ENCODE results near the gene GJA9. TPM values are rescaled to one million over a fixed set of nuclear protein-coding genes. Genes with fewer than 3 reads are reported as not detected.

GJA9 gene
- total and polyA plus RNA-seq, 2 donors (not counting 1 experiment from before 2014, with no cell fraction given): under 0.01 TPM; not detected in 1

DNA sequence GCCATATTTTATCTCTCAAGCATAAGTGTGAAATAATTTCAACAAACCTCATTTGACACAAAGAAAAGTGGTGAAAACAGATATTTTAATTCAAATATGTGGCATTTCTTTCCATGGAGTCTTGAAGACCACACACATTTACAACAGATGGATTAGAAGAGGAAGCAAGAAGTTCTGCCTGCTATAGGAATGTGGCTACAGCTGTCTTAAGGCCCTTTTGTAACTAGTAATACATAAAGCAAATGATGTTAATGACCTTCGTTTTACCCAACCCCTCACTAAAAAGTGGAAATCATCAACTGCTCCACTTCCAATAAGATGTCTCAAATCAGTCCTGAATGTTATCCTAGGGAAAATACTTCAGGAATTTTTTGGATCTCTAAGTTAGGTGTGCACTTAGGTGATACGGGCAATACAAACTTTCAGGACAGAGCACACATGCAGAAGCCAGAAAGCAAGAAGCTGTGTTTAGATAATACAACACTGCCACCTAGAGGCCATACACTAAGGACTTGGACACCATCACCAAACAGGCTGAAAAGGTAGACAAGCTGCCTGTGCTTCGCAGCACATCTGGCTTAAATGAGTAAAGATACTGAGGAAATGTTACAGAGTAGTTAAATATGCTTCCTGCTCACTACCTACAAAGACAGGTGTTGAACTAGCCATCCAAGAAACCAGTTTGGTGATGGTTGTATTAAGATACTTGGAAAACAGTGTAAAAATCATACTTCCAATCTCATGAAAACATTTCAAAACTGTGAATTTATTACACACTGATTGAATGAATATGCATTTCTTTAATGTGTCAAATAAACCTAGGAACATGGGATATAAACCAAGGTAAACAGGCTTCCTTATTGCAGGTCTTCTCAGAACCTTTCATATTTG lies 46.2 kb downstream of the GJA9 start:
- Histone ChIP-seq H3K36me3 (ENCODE audit: control insufficient read depth, insufficient read depth, low read length) (no peaks in the 10 kb centered on the region), H4K20me1 (ENCODE audit: control insufficient read depth, extremely low read depth, insufficient read depth, low read length) (no peaks in the 10 kb centered on the region), H3K27ac (ENCODE audit: insufficient read depth, low read length) (no peak overlapping the region), H3K4me3 (replicated peaks in 1 of 4; ENCODE audit: control extremely low read depth in 1 of 4, insufficient read depth in 1 of 4, low read depth in 3 of 4, low read length in 4 of 4) (no peak overlapping the region), H2AFZ (ENCODE audit: low read length) (no peak overlapping the region), H3K4me2 (ENCODE audit: extremely low read depth, insufficient read depth, low read length) (no peak overlapping the region), H3K79me2 (ENCODE audit: control insufficient read depth, insufficient read depth, low read length) (no peaks in the 10 kb centered on the region), H3K9ac (ENCODE audit: insufficient read depth, low read length) (no peak overlapping the region), H3K27me3 (ENCODE audit: control insufficient read depth, insufficient read depth, low read length) (peaks cover 1% of the 10 kb centered on the region), H3K9me3 (ENCODE audit: control insufficient read depth, insufficient read depth, low read depth, low read length) (no peaks in the 10 kb centered on the region), H3K4me1 (ENCODE audit: control insufficient read depth, extremely low read depth, insufficient read depth, low read length) (no peaks in the 10 kb centered on the region)
- TF ChIP-seq, protein P1, sequence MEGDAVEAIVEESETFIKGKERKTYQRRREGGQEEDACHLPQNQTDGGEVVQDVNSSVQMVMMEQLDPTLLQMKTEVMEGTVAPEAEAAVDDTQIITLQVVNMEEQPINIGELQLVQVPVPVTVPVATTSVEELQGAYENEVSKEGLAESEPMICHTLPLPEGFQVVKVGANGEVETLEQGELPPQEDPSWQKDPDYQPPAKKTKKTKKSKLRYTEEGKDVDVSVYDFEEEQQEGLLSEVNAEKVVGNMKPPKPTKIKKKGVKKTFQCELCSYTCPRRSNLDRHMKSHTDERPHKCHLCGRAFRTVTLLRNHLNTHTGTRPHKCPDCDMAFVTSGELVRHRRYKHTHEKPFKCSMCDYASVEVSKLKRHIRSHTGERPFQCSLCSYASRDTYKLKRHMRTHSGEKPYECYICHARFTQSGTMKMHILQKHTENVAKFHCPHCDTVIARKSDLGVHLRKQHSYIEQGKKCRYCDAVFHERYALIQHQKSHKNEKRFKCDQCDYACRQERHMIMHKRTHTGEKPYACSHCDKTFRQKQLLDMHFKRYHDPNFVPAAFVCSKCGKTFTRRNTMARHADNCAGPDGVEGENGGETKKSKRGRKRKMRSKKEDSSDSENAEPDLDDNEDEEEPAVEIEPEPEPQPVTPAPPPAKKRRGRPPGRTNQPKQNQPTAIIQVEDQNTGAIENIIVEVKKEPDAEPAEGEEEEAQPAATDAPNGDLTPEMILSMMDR (conservative IDR thresholded peaks at IDR 0.05 in 1 of 2, IDR thresholded peaks at IDR 0.05 in 1 of 2; ENCODE audit: low read depth in 1 of 2, low read length in 2 of 2): peak; percentile 74 to 82
- no peak for TF ChIP-seq EZH2 (IDR thresholded peaks at IDR 0.05; ENCODE audit: low read length, missing control alignments)
- DNase-seq (ENCODE audit: low read depth in 2 of 2): peak; percentile 77 to 90

DNA sequence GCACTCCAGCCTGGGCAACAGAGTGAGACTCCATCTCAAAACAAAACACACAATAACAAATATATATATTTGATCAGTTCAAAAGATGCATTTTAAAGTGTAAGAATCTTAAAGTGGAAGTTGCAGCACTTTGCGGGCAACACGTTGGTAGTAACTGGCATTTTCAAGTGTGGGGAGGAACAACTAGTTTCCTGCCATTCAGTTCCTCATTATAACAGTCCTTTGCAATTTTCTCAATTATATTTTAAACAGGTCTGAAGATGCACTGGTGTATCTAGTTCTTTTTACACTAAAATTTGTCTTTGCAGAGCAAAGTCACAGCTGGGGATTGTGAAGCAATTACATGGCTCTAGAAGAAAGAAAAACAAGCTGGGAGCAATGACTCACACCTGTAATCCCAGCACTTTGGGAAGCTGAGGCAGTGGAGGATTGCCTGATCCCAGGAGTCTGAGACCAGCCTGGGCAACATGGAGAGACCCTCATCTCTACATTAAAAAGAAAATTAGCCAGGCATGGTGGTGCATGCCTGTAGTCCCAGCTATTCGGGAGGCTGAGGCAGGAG lies 47.1 kb downstream of the GJA9 start:
- Histone ChIP-seq H3K36me3 (ENCODE audit: control insufficient read depth, insufficient read depth, low read length) (no peaks in the 10 kb centered on the region), H3K79me2 (ENCODE audit: control insufficient read depth, insufficient read depth, low read length) (no peaks in the 10 kb centered on the region), H2AFZ (ENCODE audit: low read length) (no peak overlapping the region), H3K27me3 (ENCODE audit: control insufficient read depth, insufficient read depth, low read length) (peaks cover 4% of the 10 kb centered on the region), H3K9ac (ENCODE audit: insufficient read depth, low read length) (no peak overlapping the region), H3K9me3 (ENCODE audit: control insufficient read depth, insufficient read depth, low read depth, low read length) (no peaks in the 10 kb centered on the region), H4K20me1 (ENCODE audit: control insufficient read depth, extremely low read depth, insufficient read depth, low read length) (no peaks in the 10 kb centered on the region), H3K4me3 (replicated peaks in 1 of 4; ENCODE audit: control extremely low read depth in 1 of 4, insufficient read depth in 1 of 4, low read depth in 3 of 4, low read length in 4 of 4) (no peak overlapping the region), H3K27ac (ENCODE audit: insufficient read depth, low read length) (no peak overlapping the region), H3K4me2 (ENCODE audit: extremely low read depth, insufficient read depth, low read length) (no peak overlapping the region), H3K4me1 (ENCODE audit: control insufficient read depth, extremely low read depth, insufficient read depth, low read length) (no peaks in the 10 kb centered on the region)
- TF ChIP-seq EZH2 (IDR thresholded peaks at IDR 0.05; ENCODE audit: low read length, missing control alignments): no peak
- TF ChIP-seq, protein P1 (conservative IDR thresholded peaks at IDR 0.05 in 1 of 2, IDR thresholded peaks at IDR 0.05 in 1 of 2; ENCODE audit: low read depth in 1 of 2, low read length in 2 of 2): no peak
- no peak for DNase-seq (ENCODE audit: low read depth in 2 of 2)

DNA sequence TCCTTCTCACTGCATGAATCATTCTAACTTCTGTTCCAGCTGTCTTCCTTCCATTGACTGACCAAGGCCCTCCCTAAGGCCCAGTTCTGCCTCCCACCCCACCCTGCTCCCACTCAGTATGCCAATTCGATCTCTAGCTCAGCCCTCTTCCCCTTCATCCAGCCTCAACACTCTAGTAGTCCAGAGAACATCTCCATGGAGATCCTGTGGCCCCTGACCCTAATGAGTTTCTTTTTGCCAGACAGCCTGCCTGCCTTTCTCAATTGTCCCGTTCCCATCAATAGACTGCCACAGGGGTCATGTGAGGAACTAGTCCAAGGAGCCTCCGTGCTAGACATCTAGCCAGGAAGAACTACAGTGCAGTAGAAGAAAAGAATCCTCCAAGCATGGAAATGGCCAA lies 48.2 kb downstream of the GJA9 start:
- no peaks in the 10 kb centered on the region for H4K20me1 ChIP-seq (ENCODE audit: control insufficient read depth, extremely low read depth, insufficient read depth, low read length)
- H3K27ac ChIP-seq (ENCODE audit: insufficient read depth, low read length): no peak overlapping the region
- no peak overlapping the region for H3K9ac ChIP-seq (ENCODE audit: insufficient read depth, low read length)
- H3K79me2 ChIP-seq (ENCODE audit: control insufficient read depth, insufficient read depth, low read length): no peaks in the 10 kb centered on the region
- H3K4me3 ChIP-seq (replicated peaks in 1 of 4; ENCODE audit: control extremely low read depth in 1 of 4, insufficient read depth in 1 of 4, low read depth in 3 of 4, low read length in 4 of 4): no peak overlapping the region
- no peaks in the 10 kb centered on the region for H3K36me3 ChIP-seq (ENCODE audit: control insufficient read depth, insufficient read depth, low read length)
- H3K4me2 ChIP-seq (ENCODE audit: extremely low read depth, insufficient read depth, low read length): no peak overlapping the region
- H3K4me1 ChIP-seq (ENCODE audit: control insufficient read depth, extremely low read depth, insufficient read depth, low read length): no peaks in the 10 kb centered on the region
- DNase-seq (ENCODE audit: low read depth in 2 of 2): no peak
- no peaks in the 10 kb centered on the region for H3K9me3 ChIP-seq (ENCODE audit: control insufficient read depth, insufficient read depth, low read depth, low read length)
- no peak overlapping the region for H2AFZ ChIP-seq (ENCODE audit: low read length)
- TF ChIP-seq, protein P1 (conservative IDR thresholded peaks at IDR 0.05 in 1 of 2, IDR thresholded peaks at IDR 0.05 in 1 of 2; ENCODE audit: low read depth in 1 of 2, low read length in 2 of 2): no peak
- TF ChIP-seq EZH2 (IDR thresholded peaks at IDR 0.05; ENCODE audit: low read length, missing control alignments): no peak
- H3K27me3 ChIP-seq (ENCODE audit: control insufficient read depth, insufficient read depth, low read length): peaks cover 4% of the 10 kb centered on the region

Data from fibroblast of lung (primary cell).